VCaP (cell line): ENCODE measurements around the gene L2HGDH.
A peak's percentile ranks its signal among the peaks of the same experiment; 100 is the strongest.

Experiments used
- H3K27ac ChIP-seq: fragments of 450-650 bp; 2 replicates; pipeline ENCODE4 v1.5.1; 2017
- TF ChIP-seq, protein P1 (sequence below): fragments of 450-650 bp; conservative IDR thresholded peaks from 2 replicates; pipeline ENCODE4 v1.5.1; 2017; ENCODE audit warnings: mild to moderate bottlenecking, moderate library complexity

The L2HGDH gene

DNA sequence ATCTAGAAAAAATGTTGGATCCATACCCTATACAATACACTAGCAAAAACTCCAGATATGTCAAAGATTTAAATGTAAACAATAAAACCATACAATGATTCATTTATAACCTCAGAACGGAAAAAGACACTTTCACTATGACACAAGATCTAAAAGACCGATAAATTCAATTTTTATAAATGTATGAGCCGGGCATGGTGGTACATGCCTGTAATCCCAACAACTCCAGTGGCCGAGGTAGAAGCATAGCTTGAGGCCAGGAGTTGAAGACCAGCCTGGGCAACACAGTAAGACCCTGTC, 78.1 kb downstream of the L2HGDH start:
- TF ChIP-seq, protein P1, sequence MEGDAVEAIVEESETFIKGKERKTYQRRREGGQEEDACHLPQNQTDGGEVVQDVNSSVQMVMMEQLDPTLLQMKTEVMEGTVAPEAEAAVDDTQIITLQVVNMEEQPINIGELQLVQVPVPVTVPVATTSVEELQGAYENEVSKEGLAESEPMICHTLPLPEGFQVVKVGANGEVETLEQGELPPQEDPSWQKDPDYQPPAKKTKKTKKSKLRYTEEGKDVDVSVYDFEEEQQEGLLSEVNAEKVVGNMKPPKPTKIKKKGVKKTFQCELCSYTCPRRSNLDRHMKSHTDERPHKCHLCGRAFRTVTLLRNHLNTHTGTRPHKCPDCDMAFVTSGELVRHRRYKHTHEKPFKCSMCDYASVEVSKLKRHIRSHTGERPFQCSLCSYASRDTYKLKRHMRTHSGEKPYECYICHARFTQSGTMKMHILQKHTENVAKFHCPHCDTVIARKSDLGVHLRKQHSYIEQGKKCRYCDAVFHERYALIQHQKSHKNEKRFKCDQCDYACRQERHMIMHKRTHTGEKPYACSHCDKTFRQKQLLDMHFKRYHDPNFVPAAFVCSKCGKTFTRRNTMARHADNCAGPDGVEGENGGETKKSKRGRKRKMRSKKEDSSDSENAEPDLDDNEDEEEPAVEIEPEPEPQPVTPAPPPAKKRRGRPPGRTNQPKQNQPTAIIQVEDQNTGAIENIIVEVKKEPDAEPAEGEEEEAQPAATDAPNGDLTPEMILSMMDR: no peak
- peak overlapping the region; percentile 96 for H3K27ac ChIP-seq

DNA sequence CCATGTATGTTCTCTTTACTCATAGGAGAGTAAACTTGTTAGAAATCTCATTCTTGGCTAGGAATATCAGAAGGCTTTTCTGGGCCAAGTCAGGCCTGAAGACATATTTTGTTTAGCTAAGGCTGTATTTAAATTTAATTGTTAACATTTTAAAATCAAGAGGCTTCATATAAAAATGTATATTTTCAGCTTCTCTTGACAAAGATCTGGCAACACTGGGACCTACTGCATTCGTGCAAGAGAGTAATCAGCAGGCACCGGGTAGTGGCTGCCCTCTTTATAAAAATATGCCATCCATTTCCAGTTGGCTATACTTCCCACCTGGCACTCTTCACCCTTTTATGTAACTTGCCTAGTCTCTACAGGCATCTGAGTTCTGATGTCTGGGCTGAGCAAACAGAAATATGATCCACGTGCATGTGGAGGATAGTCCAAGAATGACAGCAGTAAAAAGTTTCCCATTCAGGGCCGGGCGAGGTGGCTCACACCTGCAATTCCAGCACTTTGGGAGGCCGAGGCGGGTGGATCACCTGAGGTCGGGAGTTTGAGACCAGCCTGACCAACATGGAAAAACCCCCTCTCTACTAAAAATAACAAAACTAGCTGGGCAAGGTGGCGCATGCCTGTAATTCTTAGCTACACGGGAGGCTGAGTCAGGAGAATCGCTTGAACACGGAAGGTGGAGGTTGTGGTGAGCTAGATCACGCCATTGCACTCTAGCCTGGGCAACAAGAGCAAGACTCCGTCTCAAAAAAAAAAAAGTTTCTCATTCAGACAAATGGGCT, 78.7 kb downstream of the L2HGDH start:
- peak overlapping the region; percentile 96 for H3K27ac ChIP-seq
- TF ChIP-seq, protein P1: no peak

- TF ChIP-seq, protein P1: no peak
Measured at GRCh38 chr14:50232276-50232642, 79.8 kb downstream of the L2HGDH start.

GRCh38 chr14:50231475-50232275, 80.4 kb downstream of the L2HGDH start, which contains the start of gene SOS2:
Gene SOS2, minus strand, starts transcription at chr14:50231578. Its CDS starts 295 bp downstream, at chr14:50231283.
- peak within 1 kb of the TSS; percentile 96 for H3K27ac ChIP-seq

More at GRCh38 chr14:50232276-50232642, 79.8 kb downstream of the L2HGDH start:
- H3K27ac ChIP-seq: peak overlapping the region; percentile 96

DNA sequence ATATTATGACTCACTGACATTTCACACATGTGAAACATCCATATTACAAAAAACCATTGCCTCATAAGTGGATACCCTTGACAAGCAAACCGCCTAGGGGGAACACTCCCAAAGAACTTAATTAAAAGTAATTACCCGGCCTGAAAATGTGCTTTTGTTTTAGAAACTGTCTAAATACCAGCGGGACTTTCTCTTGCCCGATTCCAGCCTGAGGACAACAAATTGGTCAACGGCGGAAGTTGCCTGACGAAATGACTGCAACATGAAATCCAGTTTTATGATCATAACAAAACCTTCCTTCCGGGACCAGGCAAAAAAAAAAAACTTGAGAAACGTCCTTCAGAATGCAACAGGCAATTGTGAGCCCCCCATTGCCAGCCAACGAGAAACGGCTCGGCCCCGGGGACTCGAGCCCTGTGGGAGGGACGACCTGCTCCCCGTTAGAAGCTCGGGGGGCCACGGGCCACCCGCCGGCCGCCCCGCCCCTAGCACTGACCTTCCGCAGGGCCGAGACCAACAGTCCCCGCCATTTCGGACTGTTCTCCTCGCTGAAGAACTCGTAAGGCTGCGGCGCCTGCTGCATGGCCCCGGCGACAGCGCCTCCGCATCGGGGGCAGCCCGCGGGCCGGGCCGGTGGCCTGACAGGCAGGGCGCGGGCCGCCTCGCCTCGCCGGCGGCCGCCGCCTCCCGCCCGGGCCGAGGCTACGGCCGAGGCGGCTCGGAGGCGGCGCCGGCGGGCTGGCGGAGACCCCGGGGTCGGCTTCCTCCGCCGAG, 81.1 kb downstream of the L2HGDH start:
- TF ChIP-seq, protein P1: no peak; the same call in 1 of the 2 replicates
- H3K27ac ChIP-seq: peak overlapping the region; percentile 96

More at GRCh38 chr14:50231475-50232275, 80.4 kb downstream of the L2HGDH start, which contains the start of gene SOS2:
- TF ChIP-seq, protein P1: 0 out of 2 replicates have a peak, but pooled peaks have one; percentile 6

- H3K27ac ChIP-seq: peak overlapping the region; percentile 96
- TF ChIP-seq, protein P1: no peak
Measured at GRCh38 chr14:50230401-50230700, 81.7 kb downstream of the L2HGDH start.

DNA sequence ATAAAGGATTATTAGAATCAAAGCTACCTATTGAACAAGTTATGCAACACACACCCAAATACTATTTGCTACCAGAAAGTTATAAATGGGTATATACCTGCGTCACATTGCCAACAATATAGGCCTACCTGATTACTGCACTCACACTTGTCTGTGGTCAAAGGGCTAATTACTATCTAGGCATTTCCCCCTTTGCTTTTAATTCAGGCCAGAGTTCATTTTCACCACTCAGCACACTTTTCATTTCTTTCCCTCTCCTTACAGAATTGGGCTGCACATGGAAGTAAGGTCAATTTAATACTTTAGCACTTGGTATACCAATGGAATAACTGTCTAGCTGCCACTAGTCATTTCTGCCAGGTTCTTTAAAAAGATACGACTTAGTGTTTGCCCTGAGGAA, 82.3 kb downstream of the L2HGDH start:
- peak overlapping the region; percentile 96 for H3K27ac ChIP-seq
- TF ChIP-seq, protein P1: no peak
